ENCODE data around the gene OR52B2.

- no peak for TF ChIP-seq CTCF (IDR thresholded peaks at IDR 0.05)
- no peak for TF ChIP-seq POLR2A (IDR thresholded peaks at IDR 0.05)
Measured at GRCh38 chr11:6129011-6129410, 41.1 kb downstream of the OR52B2 start.
